SJSA1 (cell line): ENCODE results near the gene PLXND1. TPM values are rescaled to one million over a fixed set of nuclear protein-coding genes. Genes with fewer than 3 reads are reported as not detected.
"Not testable (repeated sequence)": the region's sequence is repeated elsewhere in the genome, so short reads cannot be mapped to it uniquely, and the experiment has no call there.

Experiments used
- DNase-seq, 2 experiments: peaks; one replicate each; pipeline ENCODE4 v3.0.0-alpha.2; 2015 to 2020; ENCODE audit warnings: low spot score in 2 of 2, low read depth in 1 of 2
- H3K27ac ChIP-seq: fragments of 250-450 bp; sonication (Bioruptor Pico); 2 replicates; pipeline ENCODE4 v1.5.1; 2020; ENCODE audit warnings: mild to moderate bottlenecking, moderate library complexity
- H3K27me3 ChIP-seq: fragments of 250-450 bp; sonication (Bioruptor Pico); replicated peaks from 2 replicates; pipeline ENCODE4 v1.5.1; 2020; ENCODE audit warnings: mild to moderate bottlenecking, moderate library complexity
- H3K36me3 ChIP-seq: fragments of 250-450 bp; sonication (Bioruptor Pico); 2 replicates; pipeline ENCODE4 v1.5.1; 2020; ENCODE audit warnings: mild to moderate bottlenecking
- H3K4me1 ChIP-seq: fragments of 250-450 bp; sonication (Bioruptor Pico); replicated peaks from 2 replicates; pipeline ENCODE4 v1.6.1; 2021; ENCODE audit warnings: mild to moderate bottlenecking
- H3K4me3 ChIP-seq: fragments of 250-450 bp; sonication (Bioruptor Pico); 2 replicates; pipeline ENCODE4 v1.5.1; 2020; ENCODE audit warnings: mild to moderate bottlenecking
- H3K9me3 ChIP-seq: fragments of 250-450 bp; sonication (Bioruptor Pico); replicated peaks from 2 replicates; pipeline ENCODE4 v1.5.1; 2020; ENCODE audit warnings: mild to moderate bottlenecking
- total RNA-seq: library from RNA; depleted of rRNA; stranded (reverse); fragments of >200 nt; shearing (Covaris generic); gene quantifications from 2 replicates; pipeline ENCODE4 v1.2.3, GENCODE V29; 2014

The PLXND1 gene
- total RNA-seq, 1 experiment from 2014 or later, result 80.1 TPM

- Histone ChIP-seq H3K4me1 (no peaks in the 10 kb centered on the region), H3K27me3 (no peaks in the 10 kb centered on the region), H3K36me3 (no peaks in the 10 kb centered on the region; the same call in 1 of the 2 replicates), H3K27ac (no peak overlapping the region), H3K9me3 (no peaks in the 10 kb centered on the region), H3K4me3 (no peak overlapping the region)
- no peak for DNase-seq
Observed at GRCh38 chr3:129522953-129523352, 83.5 kb downstream of the PLXND1 start.

DNA sequence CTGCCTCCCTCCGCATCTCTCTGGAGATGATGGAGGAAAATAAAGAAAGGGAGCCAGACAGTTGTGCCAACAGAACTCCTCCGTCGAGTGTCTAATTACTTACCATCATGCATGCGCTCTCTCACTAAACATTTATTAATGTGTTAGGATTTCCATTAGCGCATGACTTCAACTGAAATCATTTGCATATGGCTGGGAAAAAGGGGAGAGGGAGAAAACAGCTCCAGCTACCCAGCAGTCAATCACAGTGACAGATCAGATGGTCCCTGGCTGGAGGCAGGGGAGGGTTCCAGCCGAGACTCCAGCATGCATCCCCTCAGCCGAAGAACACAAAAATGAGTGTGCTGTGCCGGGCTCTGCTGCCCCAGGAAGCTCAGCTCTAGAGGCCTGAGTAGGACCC lies 84.9 kb downstream of the PLXND1 start:
- Histone ChIP-seq H3K4me1 (no peaks in the 10 kb centered on the region), H3K36me3 (no peaks in the 10 kb centered on the region; the same call in 1 of the 2 replicates), H3K9me3 (no peaks in the 10 kb centered on the region), H3K27ac (no peak overlapping the region), H3K4me3 (no peak overlapping the region), H3K27me3 (no peaks in the 10 kb centered on the region)
- DNase-seq, result no peak

DNA sequence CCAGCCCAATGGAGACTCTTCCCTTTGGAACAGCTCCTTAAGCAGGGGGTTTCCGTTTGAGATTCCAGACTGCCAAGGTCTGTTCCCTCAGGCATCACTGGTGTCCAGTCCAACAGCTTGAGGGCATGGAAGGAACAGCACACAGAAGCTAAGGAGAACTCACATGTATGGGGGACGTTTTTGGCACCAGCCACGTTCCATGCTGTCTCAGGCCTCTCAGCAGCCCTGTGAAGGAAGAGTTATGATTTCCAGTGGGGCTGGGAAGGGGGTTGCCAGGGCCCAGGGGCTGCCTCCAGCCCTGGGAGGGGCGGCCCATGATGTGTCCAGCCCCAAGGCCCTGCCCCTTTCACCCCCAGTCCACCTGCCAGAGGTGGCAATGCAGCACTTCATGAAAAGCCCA lies 85.5 kb downstream of the PLXND1 start:
- Histone ChIP-seq H3K36me3 (no peaks in the 10 kb centered on the region; the same call in 1 of the 2 replicates), H3K9me3 (no peaks in the 10 kb centered on the region), H3K27ac (no peak overlapping the region), H3K27me3 (no peaks in the 10 kb centered on the region), H3K4me3 (no peak overlapping the region), H3K4me1 (no peaks in the 10 kb centered on the region)
- no peak for DNase-seq

DNA sequence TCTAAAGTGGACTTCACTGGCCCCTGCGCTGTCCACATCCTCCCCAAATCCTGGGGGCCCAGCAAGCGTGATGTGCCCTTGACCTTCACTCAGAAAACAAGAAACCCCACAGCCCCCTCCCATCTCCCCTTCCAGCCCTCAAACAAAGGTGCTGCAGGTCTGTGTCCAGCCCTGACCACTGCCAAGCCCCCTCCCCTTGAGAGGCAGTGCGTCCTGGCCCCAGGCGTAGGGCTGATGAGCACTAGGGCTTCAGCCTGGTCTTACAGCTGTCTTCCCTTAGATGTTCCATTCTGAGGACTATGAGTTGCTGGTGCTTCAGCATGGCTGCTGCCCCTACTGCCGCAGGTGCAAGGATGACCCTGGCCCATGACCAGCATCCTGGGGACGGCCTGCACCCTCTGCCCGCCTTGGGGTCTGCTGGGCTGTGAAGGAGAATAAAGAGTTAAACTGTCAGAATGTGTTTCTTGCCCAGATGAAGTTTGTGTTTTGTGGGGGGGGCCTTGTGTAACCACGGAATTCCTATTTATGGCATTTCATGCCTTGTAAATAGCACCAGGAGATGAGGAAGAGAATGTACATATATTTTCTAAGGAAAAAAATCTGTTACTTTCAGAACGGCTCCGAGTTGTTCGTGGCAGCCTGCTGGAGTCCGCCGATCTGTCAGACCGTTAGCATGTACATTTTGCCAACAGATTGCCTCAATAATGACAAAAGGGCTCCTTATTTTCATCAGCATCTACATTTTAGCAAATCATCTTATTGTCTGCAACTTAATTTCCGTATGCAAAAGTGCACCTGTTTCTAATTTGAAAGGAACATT lies 86.4 kb downstream of the PLXND1 start:
- Histone ChIP-seq H3K27me3 (no peaks in the 10 kb centered on the region), H3K36me3 (no peaks in the 10 kb centered on the region; the same call in 1 of the 2 replicates), H3K27ac (no peak overlapping the region), H3K4me3 (no peak overlapping the region), H3K9me3 (no peaks in the 10 kb centered on the region), H3K4me1 (no peaks in the 10 kb centered on the region)
- DNase-seq, result no peak

DNA sequence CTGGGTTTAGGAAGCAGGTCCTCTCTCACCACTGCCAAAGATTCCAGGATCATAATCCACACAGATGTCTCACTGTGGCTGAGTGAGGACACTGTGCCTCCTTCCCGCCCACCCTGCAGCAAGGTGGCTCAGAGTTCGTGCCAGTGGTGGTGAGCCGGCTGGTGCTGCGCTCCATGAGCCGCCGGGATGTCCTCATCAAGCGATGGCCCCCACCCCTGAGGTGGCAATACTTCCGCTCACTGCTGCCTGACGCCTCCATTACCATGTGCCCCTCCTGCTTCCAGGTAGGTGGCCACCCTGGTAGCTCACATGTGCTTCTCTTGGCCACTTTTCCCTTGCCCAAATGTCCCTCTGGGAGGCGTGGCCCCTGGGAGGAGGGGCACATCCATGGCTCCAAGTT lies 87.0 kb downstream of the PLXND1 start:
- no peaks in the 10 kb centered on the region for H3K4me1 ChIP-seq
- no peak for DNase-seq
- no peaks in the 10 kb centered on the region for H3K27me3 ChIP-seq
- H3K4me3 ChIP-seq, result no peak overlapping the region
- no peak overlapping the region for H3K27ac ChIP-seq
- no peaks in the 10 kb centered on the region for H3K9me3 ChIP-seq
- H3K36me3 ChIP-seq, result no peaks in the 10 kb centered on the region; the same call in 1 of the 2 replicates

DNA sequence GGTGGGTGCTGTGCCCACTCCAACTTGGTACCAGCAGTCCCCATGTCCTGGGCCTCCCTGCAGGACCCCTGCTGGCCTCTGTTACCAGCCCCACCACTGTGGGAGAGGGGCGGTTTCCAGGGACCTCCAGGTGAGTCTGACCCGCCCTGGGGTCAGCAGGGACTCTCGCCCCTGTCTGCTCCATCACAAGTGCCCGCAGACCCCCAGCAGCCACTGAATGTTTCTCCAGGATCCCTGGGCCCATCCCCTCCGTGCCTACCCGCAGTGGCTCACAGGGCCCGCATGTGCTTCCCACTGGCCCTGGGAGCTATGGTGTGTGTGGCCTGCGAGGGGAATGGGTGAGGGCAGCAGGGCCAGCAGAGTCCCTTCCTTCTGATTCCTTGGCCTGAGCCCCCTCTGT lies 87.9 kb downstream of the PLXND1 start:
- Histone ChIP-seq H3K27me3 (no peaks in the 10 kb centered on the region), H3K4me3 (no peak overlapping the region), H3K36me3 (peaks cover 3% of the 10 kb centered on the region; the same call in 1 of the 2 replicates), H3K27ac (no peak overlapping the region), H3K4me1 (no peaks in the 10 kb centered on the region), H3K9me3 (no peaks in the 10 kb centered on the region)
- DNase-seq, result no peak

- Histone ChIP-seq H3K27me3 (no peaks in the 10 kb centered on the region), H3K27ac (no peak overlapping the region), H3K4me1 (no peaks in the 10 kb centered on the region), H3K36me3 (peaks cover 3% of the 10 kb centered on the region; the same call in 1 of the 2 replicates), H3K4me3 (no peak overlapping the region), H3K9me3 (no peaks in the 10 kb centered on the region)
- no peak for DNase-seq
Observed at GRCh38 chr3:129518038-129518561, 88.4 kb downstream of the PLXND1 start.

DNA sequence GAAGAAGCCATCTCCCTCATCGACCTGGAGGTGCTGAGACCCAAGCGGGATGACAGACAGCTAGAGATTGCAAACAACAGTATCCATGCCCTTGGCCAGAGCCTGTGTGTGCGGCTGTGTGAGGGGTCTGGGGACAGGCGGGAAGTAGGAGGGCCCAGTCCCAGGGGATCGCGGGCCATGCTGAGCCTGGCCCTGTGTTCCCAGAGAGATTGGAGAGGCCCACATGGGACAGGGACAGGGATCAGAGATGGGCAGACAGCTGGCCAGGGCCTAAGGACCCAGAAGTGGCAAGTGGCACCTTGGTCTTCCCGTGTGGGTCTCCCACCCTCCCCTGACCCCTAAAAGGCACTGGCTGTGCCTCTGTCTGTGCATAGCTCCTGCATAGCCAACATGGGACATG lies 89.0 kb downstream of the PLXND1 start:
- H3K4me1 ChIP-seq, result no peaks in the 10 kb centered on the region
- no peak overlapping the region for H3K4me3 ChIP-seq
- peaks cover 6% of the 10 kb centered on the region for H3K36me3 ChIP-seq
- no peak for DNase-seq
- no peak overlapping the region for H3K27ac ChIP-seq
- H3K9me3 ChIP-seq, result no peaks in the 10 kb centered on the region
- H3K27me3 ChIP-seq, result no peaks in the 10 kb centered on the region

DNA sequence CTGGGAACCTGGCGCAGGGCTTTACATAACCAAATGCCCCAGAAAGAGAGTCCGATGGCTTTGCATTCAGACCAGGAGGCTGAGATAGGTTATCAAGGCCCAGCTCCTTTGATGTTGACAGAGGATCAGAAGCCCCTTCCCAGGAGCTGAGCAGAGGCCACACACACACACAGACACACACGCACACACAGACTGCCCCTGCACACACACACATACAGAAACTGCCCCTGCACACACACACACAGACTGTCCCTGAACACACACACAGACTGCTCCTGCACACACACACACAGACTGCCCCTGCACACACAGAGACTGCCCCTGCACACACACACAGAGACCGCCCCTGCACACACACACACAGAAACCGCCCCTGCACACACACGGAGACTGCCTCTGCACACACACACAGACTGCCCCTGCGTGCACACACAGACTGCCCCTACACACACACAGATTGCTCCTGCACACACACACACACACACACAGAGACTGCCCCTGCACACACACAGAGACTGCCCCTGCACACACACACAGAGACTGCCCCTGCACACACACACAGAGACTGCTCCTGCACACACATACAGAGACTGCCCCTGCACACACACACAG lies 90.5 kb downstream of the PLXND1 start:
- H3K27me3 ChIP-seq, H3K4me3 ChIP-seq, H3K36me3 ChIP-seq, H3K9me3 ChIP-seq, DNase-seq, H3K27ac ChIP-seq, H3K4me1 ChIP-seq: not testable (repeated sequence)

DNA sequence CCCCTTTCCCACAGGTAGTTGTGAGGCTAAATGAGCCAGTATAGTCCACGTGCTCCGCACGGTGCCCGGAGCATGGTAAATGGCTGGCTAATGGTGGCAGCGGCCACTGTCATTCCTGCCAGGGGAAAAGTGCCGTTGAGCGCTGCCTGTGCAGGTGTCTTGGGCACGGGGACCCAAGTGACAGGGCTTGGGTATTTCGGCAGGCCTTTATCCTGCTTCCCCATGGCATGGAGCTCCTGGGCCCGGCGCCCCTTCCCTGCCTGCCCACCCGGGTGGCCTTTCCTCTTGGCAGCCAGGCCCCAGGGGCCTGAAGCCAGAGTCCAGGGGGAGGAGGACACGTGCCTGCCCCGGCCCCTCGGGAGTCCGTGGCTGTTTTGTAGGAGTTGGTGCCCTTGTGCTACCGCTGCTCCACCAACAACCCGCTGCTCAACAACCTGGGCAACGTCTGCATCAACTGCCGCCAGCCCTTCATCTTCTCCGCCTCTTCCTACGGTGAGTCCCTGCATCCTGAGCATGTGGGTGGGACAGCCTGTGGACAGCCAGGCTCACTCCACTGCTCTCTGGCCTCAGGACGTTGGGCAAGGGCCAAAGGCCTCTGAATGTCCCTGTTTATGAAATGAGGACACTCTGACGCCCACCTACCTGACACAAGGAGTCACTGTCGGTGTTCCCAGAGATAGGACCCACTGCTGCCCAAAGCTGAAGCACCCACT lies 91.2 kb downstream of the PLXND1 start:
- H3K27me3 ChIP-seq, H3K4me1 ChIP-seq, H3K9me3 ChIP-seq, DNase-seq, H3K36me3 ChIP-seq, H3K4me3 ChIP-seq, H3K27ac ChIP-seq: not testable (repeated sequence)

- no peak overlapping the region for H3K27ac ChIP-seq
- no peak for DNase-seq
- no peaks in the 10 kb centered on the region for H3K27me3 ChIP-seq
- H3K36me3 ChIP-seq, result peaks cover 13% of the 10 kb centered on the region
- no peak overlapping the region for H3K4me3 ChIP-seq
- no peaks in the 10 kb centered on the region for H3K9me3 ChIP-seq
- no peaks in the 10 kb centered on the region for H3K4me1 ChIP-seq
Observed at GRCh38 chr3:129514563-129514962, 91.9 kb downstream of the PLXND1 start.

GRCh38 chr3:129514110-129514509 lies 92.4 kb downstream of the PLXND1 start:
- Histone ChIP-seq H3K27ac (no peak overlapping the region), H3K4me3 (no peak overlapping the region), H3K27me3 (no peaks in the 10 kb centered on the region)

GRCh38 chr3:129513705-129514104 lies 92.8 kb downstream of the PLXND1 start:
- H3K27me3 ChIP-seq, result no peaks in the 10 kb centered on the region
- no peaks in the 10 kb centered on the region for H3K9me3 ChIP-seq
- H3K27ac ChIP-seq, result no peak overlapping the region
- DNase-seq, result no peak
- no peak overlapping the region for H3K4me3 ChIP-seq
- peaks cover 13% of the 10 kb centered on the region for H3K36me3 ChIP-seq
- no peaks in the 10 kb centered on the region for H3K4me1 ChIP-seq

More at GRCh38 chr3:129514110-129514509, 92.4 kb downstream of the PLXND1 start:
- DNase-seq, result no peak
- no peaks in the 10 kb centered on the region for H3K9me3 ChIP-seq
- no peaks in the 10 kb centered on the region for H3K4me1 ChIP-seq
- H3K36me3 ChIP-seq, result peaks cover 13% of the 10 kb centered on the region

DNA sequence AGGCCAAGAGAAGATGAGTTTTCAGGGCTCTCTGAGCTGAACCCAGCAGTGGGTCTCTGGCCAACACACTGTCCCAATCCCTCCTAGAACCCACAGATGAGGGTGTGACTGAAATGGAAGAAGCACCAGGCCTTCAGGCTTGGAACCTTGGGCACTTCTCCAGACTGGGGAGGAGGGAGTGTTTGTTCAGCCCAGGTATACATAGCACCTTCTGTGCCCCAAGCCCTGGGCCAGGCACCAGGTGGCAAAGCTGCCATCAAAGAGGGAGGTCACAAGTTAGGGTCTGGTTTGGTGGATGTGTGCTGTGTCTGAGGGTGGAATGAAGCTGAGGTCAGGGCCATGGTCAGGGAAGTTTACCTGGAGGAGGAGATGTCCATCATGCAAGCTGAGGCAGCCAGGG lies 93.9 kb downstream of the PLXND1 start:
- Histone ChIP-seq H3K4me1 (no peaks in the 10 kb centered on the region), H3K36me3 (peaks cover 17% of the 10 kb centered on the region), H3K27ac (no peak overlapping the region), H3K27me3 (no peaks in the 10 kb centered on the region), H3K4me3 (no peak overlapping the region), H3K9me3 (no peaks in the 10 kb centered on the region)
- no peak for DNase-seq
